Measurements from ENCODE around the gene OAS3. TPM values are rescaled to one million over a fixed set of nuclear protein-coding genes. Genes with fewer than 3 reads are reported as not detected.

OAS3 gene
- total RNA-seq, 1 donor from 2014 or later = 7.0 TPM

DNA sequence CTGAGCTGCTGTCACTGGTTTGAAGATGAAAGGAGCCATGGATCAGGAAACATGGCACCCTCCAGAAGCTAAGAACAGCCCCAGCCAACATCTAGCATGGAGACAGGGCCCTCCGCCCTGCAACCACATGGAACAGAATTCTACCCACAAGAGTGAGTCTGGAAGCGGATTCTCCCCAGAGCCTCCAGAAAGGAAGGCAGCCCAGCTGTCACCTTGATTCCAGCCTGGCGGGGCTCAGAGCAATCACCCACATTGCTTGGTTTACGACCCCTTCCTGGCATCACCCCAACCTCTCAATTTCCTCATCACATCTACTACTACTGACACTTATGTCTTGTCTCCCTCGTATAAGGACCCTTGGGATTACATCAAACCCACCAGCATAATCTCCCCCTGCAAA lies 78.5 kb downstream of the OAS3 start:
- DNase-seq (ENCODE audit: low spot score in 2 of 2) = no peak
- TF ChIP-seq, protein P1, sequence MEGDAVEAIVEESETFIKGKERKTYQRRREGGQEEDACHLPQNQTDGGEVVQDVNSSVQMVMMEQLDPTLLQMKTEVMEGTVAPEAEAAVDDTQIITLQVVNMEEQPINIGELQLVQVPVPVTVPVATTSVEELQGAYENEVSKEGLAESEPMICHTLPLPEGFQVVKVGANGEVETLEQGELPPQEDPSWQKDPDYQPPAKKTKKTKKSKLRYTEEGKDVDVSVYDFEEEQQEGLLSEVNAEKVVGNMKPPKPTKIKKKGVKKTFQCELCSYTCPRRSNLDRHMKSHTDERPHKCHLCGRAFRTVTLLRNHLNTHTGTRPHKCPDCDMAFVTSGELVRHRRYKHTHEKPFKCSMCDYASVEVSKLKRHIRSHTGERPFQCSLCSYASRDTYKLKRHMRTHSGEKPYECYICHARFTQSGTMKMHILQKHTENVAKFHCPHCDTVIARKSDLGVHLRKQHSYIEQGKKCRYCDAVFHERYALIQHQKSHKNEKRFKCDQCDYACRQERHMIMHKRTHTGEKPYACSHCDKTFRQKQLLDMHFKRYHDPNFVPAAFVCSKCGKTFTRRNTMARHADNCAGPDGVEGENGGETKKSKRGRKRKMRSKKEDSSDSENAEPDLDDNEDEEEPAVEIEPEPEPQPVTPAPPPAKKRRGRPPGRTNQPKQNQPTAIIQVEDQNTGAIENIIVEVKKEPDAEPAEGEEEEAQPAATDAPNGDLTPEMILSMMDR (IDR thresholded peaks at IDR 0.05) = no peak
- Histone ChIP-seq H3K27ac (no peak overlapping the region), H3K9me3 (no peaks in the 10 kb centered on the region), H3K4me3 (no peak overlapping the region), H3K4me1 (no peaks in the 10 kb centered on the region), H3K36me3 (no peaks in the 10 kb centered on the region), H3K27me3 (no peaks in the 10 kb centered on the region)
- intact Hi-C loops (cut with DNase I) = no loop called here

DNA sequence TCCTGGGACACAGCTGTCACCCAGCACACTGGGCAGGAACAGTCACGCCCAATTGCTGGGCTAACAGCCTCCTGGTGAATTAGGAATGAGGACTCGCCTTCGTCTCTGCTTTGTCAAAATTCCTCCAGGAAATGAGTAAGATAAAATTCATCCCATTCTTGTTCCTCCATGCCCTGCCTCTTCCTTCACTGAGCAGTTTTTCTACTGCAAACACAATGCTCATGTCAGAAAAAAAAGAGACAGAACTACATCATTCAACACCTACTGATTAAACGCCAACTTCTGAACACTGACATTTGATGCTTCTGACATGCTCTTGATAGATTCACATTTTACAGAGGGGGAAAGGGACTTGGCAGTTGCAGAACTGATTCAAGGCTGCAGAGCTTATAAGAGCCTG lies 80.8 kb downstream of the OAS3 start:
- DNase-seq (ENCODE audit: low spot score in 2 of 2) = no peak
- TF ChIP-seq, protein P1 (IDR thresholded peaks at IDR 0.05) = no peak
- no peaks in the 10 kb centered on the region for H3K36me3 ChIP-seq
- H3K4me1 ChIP-seq = no peaks in the 10 kb centered on the region
- no peak overlapping the region for H3K27ac ChIP-seq
- no peaks in the 10 kb centered on the region for H3K27me3 ChIP-seq
- H3K9me3 ChIP-seq = no peaks in the 10 kb centered on the region
- no peak overlapping the region for H3K4me3 ChIP-seq
- intact Hi-C loops (cut with DNase I) = no loop called here

DNA sequence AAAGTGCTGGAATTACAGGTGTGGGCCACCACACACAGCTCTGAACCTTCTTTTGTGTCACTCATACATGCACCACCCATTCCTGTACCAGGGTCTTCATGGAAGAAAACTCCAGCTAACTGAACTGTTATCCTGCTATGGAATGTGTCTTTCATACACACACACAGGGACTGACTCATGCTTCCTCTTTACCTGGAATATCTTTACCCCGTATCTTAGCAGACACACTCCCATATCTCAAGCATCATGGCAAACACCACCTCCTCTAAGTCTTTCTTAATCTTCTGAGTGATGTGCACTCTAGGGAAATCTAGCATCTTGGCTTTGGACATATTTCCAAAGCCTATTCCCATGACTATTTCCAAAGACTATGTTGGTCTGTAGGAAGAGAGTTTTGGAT lies 83.2 kb downstream of the OAS3 start:
- H3K27ac ChIP-seq = no peak overlapping the region
- H3K36me3 ChIP-seq = no peaks in the 10 kb centered on the region
- H3K4me1 ChIP-seq = no peaks in the 10 kb centered on the region
- TF ChIP-seq, protein P1 (IDR thresholded peaks at IDR 0.05) = no peak
- H3K9me3 ChIP-seq = no peaks in the 10 kb centered on the region
- H3K4me3 ChIP-seq = no peak overlapping the region
- intact Hi-C loops (cut with DNase I) = no loop called here
- no peaks in the 10 kb centered on the region for H3K27me3 ChIP-seq
- DNase-seq (ENCODE audit: low spot score in 2 of 2) = no peak

Other genes starting within 250 kb of the OAS3 start
- gene RPH3A, start 146.7 kb upstream of the OAS3 start, total RNA-seq = not detected
- gene OAS1, start 31.5 kb upstream of the OAS3 start, total RNA-seq = 0.96 TPM
- gene OAS2, start 40.0 kb downstream of the OAS3 start, total RNA-seq = 8.0 TPM
- 4.5 TPM for gene DTX1, start 118.3 kb downstream of the OAS3 start, total RNA-seq
- gene RASAL1, start 197.3 kb downstream of the OAS3 start, total RNA-seq = 0.64 TPM
- not detected for gene CFAP73, start 211.2 kb downstream of the OAS3 start, total RNA-seq
- 97.0 TPM for gene DDX54, start 247.0 kb downstream of the OAS3 start, total RNA-seq
- gene RITA1, start 247.2 kb downstream of the OAS3 start, total RNA-seq = 48.4 TPM

Data from ascending aorta (tissue), 2 donors.